GM06990 (cell line): Measurements from ENCODE around the gene RIPPLY3.
"Not testable (repeated sequence)": the region's sequence is repeated elsewhere in the genome, so short reads cannot be mapped to it uniquely, and the experiment has no call there.

ENCODE experiments used
- DNase-seq: peaks from one replicate; pipeline ENCODE4 v3.0.0-alpha.2; 2011; ENCODE audit not compliant: insufficient read length; ENCODE audit errors: extremely low read depth
- H3K27me3 ChIP-seq: replicated peaks from 2 replicates; pipeline ENCODE4 v1.6.0; 2011; ENCODE audit warnings: low read length; ENCODE audit not compliant: control insufficient read depth, insufficient read depth
- H3K36me3 ChIP-seq: 2 replicates; pipeline ENCODE4 v1.5.1; 2011; ENCODE audit warnings: low read length; ENCODE audit not compliant: control insufficient read depth, insufficient read depth
- H3K4me3 ChIP-seq: replicated peaks from 2 replicates; pipeline ENCODE4 v1.5.1; 2011; ENCODE audit warnings: low read depth, mild to moderate bottlenecking, control low read depth, low read length
- TF ChIP-seq, protein P1 (sequence below): IDR thresholded peaks from 2 replicates; pipeline ENCODE4 v1.5.1; 2011; ENCODE audit warnings: low read length, control low read depth, mild to moderate bottlenecking, inconsistent platforms; ENCODE audit not compliant: insufficient read depth, poor library complexity, severe bottlenecking

The RIPPLY3 gene

DNA sequence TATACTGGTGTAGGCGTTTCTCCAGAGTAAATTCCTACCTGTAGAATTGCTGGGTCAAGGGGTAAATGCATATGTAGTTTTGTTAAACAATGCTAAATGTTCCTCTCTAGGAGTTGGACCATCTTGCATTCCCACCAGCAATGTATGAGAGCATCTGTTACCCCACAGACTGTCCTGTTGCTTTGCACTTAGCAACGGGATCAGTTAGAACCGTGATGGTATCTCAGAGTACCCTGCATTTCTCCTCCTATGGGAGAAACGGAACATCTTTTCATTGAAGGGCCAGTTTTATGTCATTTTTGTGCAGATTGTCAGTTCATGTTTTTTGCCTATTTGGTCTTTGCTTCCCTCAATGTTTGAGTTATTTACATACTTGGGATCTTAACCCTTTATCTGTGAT, 18.0 kb upstream of the RIPPLY3 start:
- H3K4me3 ChIP-seq = no peak overlapping the region
- no peaks in the 10 kb centered on the region for H3K36me3 ChIP-seq
- no peaks in the 10 kb centered on the region for H3K27me3 ChIP-seq
- DNase-seq = no peak
- TF ChIP-seq, protein P1, sequence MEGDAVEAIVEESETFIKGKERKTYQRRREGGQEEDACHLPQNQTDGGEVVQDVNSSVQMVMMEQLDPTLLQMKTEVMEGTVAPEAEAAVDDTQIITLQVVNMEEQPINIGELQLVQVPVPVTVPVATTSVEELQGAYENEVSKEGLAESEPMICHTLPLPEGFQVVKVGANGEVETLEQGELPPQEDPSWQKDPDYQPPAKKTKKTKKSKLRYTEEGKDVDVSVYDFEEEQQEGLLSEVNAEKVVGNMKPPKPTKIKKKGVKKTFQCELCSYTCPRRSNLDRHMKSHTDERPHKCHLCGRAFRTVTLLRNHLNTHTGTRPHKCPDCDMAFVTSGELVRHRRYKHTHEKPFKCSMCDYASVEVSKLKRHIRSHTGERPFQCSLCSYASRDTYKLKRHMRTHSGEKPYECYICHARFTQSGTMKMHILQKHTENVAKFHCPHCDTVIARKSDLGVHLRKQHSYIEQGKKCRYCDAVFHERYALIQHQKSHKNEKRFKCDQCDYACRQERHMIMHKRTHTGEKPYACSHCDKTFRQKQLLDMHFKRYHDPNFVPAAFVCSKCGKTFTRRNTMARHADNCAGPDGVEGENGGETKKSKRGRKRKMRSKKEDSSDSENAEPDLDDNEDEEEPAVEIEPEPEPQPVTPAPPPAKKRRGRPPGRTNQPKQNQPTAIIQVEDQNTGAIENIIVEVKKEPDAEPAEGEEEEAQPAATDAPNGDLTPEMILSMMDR = no peak

DNA sequence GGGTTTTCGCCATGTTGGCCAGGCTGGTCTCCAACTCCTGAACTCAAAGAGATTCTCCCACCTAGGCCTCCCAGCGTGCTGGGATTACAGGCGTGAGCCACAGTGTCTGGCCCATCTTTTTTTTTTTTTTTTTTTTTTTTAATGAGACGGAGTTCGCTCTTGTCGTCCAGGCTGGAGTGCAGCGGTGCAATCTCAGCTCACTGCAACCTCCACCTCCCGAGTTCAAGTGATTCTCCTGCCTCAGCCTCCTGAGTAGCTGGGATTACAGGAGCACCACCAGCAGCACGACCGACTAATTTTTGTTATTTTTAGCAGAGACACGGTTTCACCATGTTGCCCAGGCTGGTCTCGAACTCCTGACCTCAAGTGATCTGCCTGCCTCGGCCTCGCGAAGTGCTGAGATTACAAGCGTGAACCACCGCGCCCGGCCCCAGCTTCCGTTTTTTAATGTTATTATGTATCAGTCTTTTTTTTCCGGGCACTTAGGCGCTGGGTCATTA, 17.3 kb upstream of the RIPPLY3 start:
- H3K27me3 ChIP-seq, H3K36me3 ChIP-seq, DNase-seq: not testable (repeated sequence)
- H3K4me3 ChIP-seq = peak overlapping the region; percentile 61

DNA sequence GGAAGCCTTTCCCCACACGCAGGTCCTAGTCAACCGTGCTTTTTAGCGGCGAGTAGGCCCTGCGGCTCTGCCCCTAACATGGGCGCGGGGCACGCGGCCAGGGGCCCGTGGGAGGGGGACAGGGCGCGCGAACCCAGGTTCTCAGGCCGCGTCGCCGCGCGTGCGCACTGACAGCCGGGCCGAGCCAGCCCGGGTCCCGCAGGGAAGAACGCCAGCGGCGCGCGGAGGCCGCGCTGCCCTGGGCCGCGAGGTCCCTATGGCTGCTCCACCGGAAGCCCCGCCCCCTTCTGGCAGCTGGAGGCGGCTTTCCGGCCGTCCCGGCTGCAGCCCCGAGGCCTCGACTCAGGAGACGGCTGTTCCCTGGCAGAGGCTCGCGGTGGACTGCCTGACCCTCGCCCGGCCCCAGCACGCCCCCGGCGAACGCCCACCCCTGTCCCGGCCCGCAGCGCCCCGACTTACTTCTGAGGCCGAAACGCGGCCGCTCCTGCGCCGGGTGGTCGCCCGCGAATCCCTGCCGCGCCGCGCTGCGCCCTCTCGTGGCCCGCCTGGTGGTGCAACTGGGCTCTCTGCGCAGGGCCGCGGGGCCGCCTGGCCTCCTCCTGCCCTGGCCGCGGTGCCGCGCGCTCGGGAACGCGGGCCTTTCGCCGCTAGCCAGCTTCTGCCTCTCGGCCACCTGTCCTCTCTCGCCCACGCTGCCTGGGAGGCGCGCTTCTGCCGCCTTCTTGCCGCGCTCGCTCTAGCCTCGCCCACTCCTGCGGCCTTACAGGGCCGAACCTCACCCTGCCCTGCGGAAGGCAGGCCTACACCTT, 16.6 kb upstream of the RIPPLY3 start:
- H3K27me3 ChIP-seq = no peaks in the 10 kb centered on the region
- H3K36me3 ChIP-seq = no peaks in the 10 kb centered on the region
- peak overlapping the region; percentile 61 for H3K4me3 ChIP-seq
- TF ChIP-seq, protein P1 = peak; percentile 17
- DNase-seq = peak; percentile 95

- DNase-seq = no peak
- Histone ChIP-seq H3K27me3 (no peaks in the 10 kb centered on the region), H3K36me3 (no peaks in the 10 kb centered on the region), H3K4me3 (peak overlapping the region; percentile 61)
- TF ChIP-seq, protein P1 = no peak
These were observed 15.8 kb upstream of the RIPPLY3 start for GRCh38 chr21:36990508-36991205.

- H3K27me3 ChIP-seq = no peaks in the 10 kb centered on the region
- no peaks in the 10 kb centered on the region for H3K36me3 ChIP-seq
- DNase-seq = no peak
- H3K4me3 ChIP-seq = no peak overlapping the region
- TF ChIP-seq, protein P1 = no peak
These were observed 13.8 kb upstream of the RIPPLY3 start for GRCh38 chr21:36992671-36993070.

GRCh38 chr21:36994501-36995158, 11.9 kb upstream of the RIPPLY3 start:
- TF ChIP-seq, protein P1 = no peak
- Histone ChIP-seq H3K4me3 (no peak overlapping the region), H3K36me3 (no peaks in the 10 kb centered on the region), H3K27me3 (no peaks in the 10 kb centered on the region)
- DNase-seq = no peak

DNA sequence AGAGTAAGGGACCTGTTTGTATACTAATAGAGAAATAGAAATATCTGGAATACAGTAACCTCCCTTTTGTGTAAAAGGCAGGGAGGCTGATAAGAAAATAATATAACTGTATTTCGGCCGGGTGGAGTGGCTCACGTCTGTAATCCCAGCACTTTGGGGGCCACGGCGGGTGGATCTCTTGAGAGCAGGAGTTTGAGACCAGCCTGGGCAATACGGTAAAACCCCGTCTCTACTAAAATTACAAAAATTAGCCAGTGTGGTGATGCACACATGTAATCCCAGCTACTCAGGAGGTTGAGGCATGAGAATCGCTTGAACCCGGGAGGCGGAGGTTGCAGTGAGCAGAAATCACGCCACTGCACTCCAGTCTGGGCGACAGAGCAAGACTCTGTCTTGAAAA, 11.2 kb upstream of the RIPPLY3 start:
- H3K4me3 ChIP-seq, H3K36me3 ChIP-seq, H3K27me3 ChIP-seq, DNase-seq: not testable (repeated sequence)
